Parietal lobe (tissue), 1 donor: ENCODE measurements around the gene ZNF555. TPM values are rescaled to one million over a fixed set of nuclear protein-coding genes. Genes with fewer than 3 reads are reported as not detected.

Source experiments
- total RNA-seq: library from RNA; depleted of rRNA; stranded (reverse); fragments of >200 nt; gene quantifications from one replicate; pipeline ENCODE4 v1.2.3, GENCODE V29; 2014

ZNF555 gene
- 27.9 TPM for total RNA-seq

GRCh38 chr19:2840794-2841791 lies at the start of gene ZNF555:
ZNF555 (plus strand) TSS chr19:2841475; CDS start chr19:2841573, 98 bp downstream.

DNA sequence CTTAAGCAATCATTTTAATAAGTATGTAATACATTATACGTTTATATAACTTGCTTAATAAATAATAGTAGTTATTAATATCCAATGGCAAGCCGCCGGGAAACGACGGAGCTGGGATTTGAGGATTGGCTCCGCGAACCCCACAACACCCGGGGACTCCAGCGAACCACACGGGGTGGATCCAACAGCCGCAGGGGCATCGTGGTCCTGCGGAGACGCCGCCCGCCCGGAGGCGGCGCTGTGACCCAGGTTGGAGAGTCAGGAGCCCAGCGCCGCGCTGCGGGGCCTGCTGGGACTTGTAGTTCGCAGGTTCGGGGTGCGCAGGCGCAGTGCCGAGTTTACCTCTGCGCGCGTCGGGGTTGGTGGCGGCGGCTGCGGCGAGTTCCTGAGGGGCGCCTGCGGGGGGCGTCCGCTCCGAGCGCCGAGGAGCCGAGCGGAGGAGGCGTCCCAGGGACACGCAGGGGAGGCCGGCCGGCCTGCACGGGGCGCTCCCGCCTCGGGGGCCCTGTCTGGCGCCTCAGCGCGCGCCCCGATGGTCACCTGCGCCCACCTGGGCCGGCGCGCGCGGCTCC lies 21.6 kb upstream of the ZNF555 start, which contains the start of gene ZNF554:
Gene ZNF554, plus strand, starts transcription at position 329 of the 572 bp plus-strand sequence. Its CDS starts 204 bp downstream, at position 533.

DNA sequence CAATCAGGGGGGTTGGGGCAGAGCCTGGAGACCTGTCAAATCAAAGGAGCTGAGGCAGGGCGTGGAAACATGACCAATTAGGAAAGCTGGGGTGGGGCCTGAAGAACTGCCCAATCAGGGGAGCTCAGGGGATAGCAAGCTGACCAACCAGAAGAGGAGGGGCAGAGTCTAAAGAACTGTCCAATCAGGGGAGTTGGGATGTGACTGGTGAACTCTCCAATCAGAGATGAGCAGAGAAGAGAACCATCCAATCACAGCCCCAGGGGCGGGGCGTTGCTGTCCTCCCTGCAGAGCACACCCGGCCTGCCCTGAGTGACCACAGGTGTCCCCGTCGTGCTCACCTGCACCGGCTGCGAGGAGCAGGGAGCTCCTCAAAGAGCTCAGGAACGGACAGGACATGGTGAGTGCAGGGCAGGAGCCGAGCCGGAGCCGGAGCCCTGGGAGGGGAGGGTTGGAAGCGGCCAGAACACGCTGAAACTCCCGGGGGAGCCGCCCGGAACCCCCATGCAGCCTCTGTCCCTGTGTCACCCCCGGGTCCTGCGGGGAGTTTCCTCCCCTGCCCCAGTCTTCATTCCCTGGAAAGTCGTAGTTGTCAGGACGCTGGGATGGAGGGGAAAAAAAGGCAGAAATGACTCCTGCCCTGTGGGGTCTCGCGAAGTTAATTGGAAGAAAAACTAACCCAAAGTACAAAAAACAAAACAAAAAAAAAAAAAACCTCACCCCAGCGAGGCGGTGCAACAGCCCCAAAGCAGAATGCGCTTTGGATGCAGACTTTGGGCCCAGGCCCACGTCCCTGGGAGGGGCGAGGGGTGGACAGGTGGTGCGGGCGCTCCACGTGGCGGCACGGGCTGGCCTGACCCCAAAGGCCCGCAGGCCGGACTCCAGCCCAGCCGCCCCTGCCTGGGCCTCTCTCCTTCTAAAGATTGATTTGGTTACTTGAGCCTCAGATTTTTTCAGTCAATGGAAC lies 26.0 kb downstream of the ZNF555 start, which contains the start of gene ZNF556:
Gene ZNF556, plus strand, starts transcription at position 311 of the 967 bp plus-strand sequence. Its CDS starts 87 bp downstream, at position 398.

DNA sequence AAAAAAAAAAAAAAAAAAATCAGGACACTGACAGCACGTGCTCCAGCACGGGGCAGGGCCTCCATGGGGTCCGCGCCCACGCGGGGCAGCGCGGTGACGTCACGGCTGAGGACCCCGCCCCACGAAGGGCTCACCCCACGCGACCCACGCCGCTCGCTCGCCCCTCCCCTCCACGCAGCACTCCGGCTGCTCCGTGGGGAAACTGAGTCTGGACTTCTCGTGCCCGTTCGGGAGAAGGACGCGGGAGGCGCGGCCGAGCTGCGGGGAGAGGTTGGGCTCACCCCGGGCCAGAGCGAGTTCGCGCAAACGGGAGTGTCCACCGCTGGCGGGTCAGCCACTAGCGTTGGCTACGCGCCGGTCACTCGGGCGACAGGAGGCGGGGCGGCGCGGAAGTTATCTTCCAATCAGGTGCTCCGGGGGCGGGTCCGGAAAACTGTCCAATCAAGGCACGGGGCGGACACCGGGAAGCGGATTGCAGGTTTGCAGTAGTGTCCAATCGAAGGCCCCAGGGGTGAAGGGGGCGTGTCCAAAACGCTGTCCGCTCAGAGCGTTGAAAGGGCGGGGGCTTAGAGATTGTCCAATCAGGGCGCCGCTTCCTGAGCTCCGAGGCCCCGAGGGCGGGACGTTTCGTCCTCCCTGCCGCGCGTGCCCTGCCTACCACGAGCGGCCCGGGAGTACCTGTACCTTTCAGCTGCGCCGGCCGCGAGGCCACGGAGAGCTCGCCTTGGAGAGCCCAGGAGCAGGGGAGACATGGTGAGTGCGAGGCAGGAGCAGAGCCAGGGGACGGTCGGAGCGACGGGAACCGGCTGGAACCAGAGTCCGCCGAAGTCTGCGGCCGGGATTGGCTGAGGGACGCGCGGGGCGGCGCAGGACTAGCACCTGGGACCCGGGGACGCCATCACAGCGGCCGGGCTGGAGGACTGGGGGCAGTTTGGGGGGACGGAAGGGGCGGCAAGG lies 59.3 kb downstream of the ZNF555 start, which contains the start of gene ZNF57:
Gene ZNF57, plus strand, starts transcription at position 633 of the 957 bp plus-strand sequence. Its CDS starts 118 bp downstream, at position 751.

Other genes with a start within 250 kb of the ZNF555 start
- 5.6 TPM for gene GNG7, start 138.8 kb upstream of the ZNF555 start, total RNA-seq
- 23.8 TPM for gene DIRAS1, start 120.1 kb upstream of the ZNF555 start, total RNA-seq
- 22.5 TPM for gene SLC39A3, start 101.5 kb upstream of the ZNF555 start, total RNA-seq
- gene SGTA, start 58.2 kb upstream of the ZNF555 start, total RNA-seq: 40.4 TPM
- 40.7 TPM for gene THOP1, start 56.0 kb upstream of the ZNF555 start, total RNA-seq
- 15.7 TPM for gene ZNF554, start 21.6 kb upstream of the ZNF555 start, total RNA-seq
- not detected for gene ZNF556, start 25.9 kb downstream of the ZNF555 start, total RNA-seq
- gene ZNF57, start 59.5 kb downstream of the ZNF555 start, total RNA-seq: 4.4 TPM
- 9.7 TPM for gene ZNF77, start 103.5 kb downstream of the ZNF555 start, total RNA-seq
- 1.9 TPM for gene TLE6, start 136.1 kb downstream of the ZNF555 start, total RNA-seq
- gene TLE2, start 187.8 kb downstream of the ZNF555 start, total RNA-seq: 11.3 TPM
- 151 TPM for gene TLE5, start 221.0 kb downstream of the ZNF555 start, total RNA-seq